Measurements from ENCODE around the gene GP1BA.

DNA sequence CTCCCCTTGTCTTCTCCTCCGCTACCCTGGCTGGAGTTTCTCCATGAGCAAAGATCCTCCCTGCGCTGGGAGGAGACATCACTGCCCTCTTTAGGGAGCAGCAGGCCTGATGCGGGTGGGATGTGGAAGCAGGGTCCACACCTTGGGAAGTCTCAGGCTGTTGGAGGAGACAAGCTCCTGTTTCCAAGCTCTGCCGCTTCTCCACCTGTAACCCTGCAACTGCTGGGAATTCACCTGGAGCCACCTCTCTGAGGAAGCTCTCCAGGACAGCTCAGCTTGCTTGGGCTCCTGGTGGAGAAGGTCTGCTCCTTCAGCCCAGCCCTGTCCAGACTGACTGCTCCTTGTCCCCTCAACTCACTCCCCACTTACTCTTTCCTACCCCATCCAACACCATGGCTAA is 47.6 kb upstream of the GP1BA start:
- TF ChIP-seq, protein P1, sequence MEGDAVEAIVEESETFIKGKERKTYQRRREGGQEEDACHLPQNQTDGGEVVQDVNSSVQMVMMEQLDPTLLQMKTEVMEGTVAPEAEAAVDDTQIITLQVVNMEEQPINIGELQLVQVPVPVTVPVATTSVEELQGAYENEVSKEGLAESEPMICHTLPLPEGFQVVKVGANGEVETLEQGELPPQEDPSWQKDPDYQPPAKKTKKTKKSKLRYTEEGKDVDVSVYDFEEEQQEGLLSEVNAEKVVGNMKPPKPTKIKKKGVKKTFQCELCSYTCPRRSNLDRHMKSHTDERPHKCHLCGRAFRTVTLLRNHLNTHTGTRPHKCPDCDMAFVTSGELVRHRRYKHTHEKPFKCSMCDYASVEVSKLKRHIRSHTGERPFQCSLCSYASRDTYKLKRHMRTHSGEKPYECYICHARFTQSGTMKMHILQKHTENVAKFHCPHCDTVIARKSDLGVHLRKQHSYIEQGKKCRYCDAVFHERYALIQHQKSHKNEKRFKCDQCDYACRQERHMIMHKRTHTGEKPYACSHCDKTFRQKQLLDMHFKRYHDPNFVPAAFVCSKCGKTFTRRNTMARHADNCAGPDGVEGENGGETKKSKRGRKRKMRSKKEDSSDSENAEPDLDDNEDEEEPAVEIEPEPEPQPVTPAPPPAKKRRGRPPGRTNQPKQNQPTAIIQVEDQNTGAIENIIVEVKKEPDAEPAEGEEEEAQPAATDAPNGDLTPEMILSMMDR (IDR thresholded peaks at IDR 0.05 in 4 of 5, conservative IDR thresholded peaks at IDR 0.05 in 1 of 5), result no peak
- no peak for TF ChIP-seq POLR2A (IDR thresholded peaks at IDR 0.05)
